ENCODE data around the gene CAMK2B.
A peak's percentile ranks its signal among the peaks of the same experiment; 100 is the strongest.

The CAMK2B gene

GRCh38 chr7:44367475-44368043, 42.2 kb upstream of the CAMK2B start:
- in situ Hi-C loops (cut with MboI; ENCODE audit: low sequenced_read_pairs, unreplicated experiment): no loop called here
- DNase-seq (ENCODE audit: low spot score): no peak
- no peak for TF ChIP-seq CTCF (IDR thresholded peaks at IDR 0.05; ENCODE audit: borderline replicate concordance, control extremely low read depth, extremely low read depth, insufficient read depth, missing control alignments)

GRCh38 chr7:44366986-44367385, 41.6 kb upstream of the CAMK2B start:
- DNase-seq (ENCODE audit: low spot score): no peak
- no peak for TF ChIP-seq CTCF (IDR thresholded peaks at IDR 0.05; ENCODE audit: borderline replicate concordance, control extremely low read depth, extremely low read depth, insufficient read depth, missing control alignments)
- in situ Hi-C loops (cut with MboI; ENCODE audit: low sequenced_read_pairs, unreplicated experiment): no loop called here

- in situ Hi-C loops (cut with MboI; ENCODE audit: low sequenced_read_pairs, unreplicated experiment): no loop called here
- DNase-seq (ENCODE audit: low spot score): no peak
- no peak for TF ChIP-seq CTCF (IDR thresholded peaks at IDR 0.05; ENCODE audit: borderline replicate concordance, control extremely low read depth, extremely low read depth, insufficient read depth, missing control alignments)
Observed at GRCh38 chr7:44353668-44354067, 28.3 kb upstream of the CAMK2B start.

- in situ Hi-C loops (cut with MboI; ENCODE audit: low sequenced_read_pairs, unreplicated experiment): no loop called here
- no peak for TF ChIP-seq CTCF (IDR thresholded peaks at IDR 0.05; ENCODE audit: borderline replicate concordance, control extremely low read depth, extremely low read depth, insufficient read depth, missing control alignments)
- no peak for DNase-seq (ENCODE audit: low spot score)
Observed at GRCh38 chr7:44348851-44349781, 23.7 kb upstream of the CAMK2B start.

GRCh38 chr7:44348300-44348699, 22.9 kb upstream of the CAMK2B start:
- peak; percentile 49 for DNase-seq (ENCODE audit: low spot score)
- in situ Hi-C loops (cut with MboI; ENCODE audit: low sequenced_read_pairs, unreplicated experiment): no loop called here
- peak; percentile 41 for TF ChIP-seq CTCF (IDR thresholded peaks at IDR 0.05; ENCODE audit: borderline replicate concordance, control extremely low read depth, extremely low read depth, insufficient read depth, missing control alignments)

- TF ChIP-seq CTCF (IDR thresholded peaks at IDR 0.05; ENCODE audit: borderline replicate concordance, control extremely low read depth, extremely low read depth, insufficient read depth, missing control alignments): no peak
- DNase-seq (ENCODE audit: low spot score): no peak
- in situ Hi-C loops (cut with MboI; ENCODE audit: low sequenced_read_pairs, unreplicated experiment): no loop called here
Observed at GRCh38 chr7:44347546-44348114, 22.2 kb upstream of the CAMK2B start.
